ENCODE measurements around the gene IL13.

GRCh38 chr5:132658381-132659302, 669 bp downstream of the IL13 start:
- TF ChIP-seq REST (IDR thresholded peaks at IDR 0.05; ENCODE audit: low read depth) (no peak), EZH2phosphoT487 (IDR thresholded peaks at IDR 0.05; ENCODE audit: borderline replicate concordance) (no peak), POLR2A (IDR thresholded peaks at IDR 0.05; ENCODE audit: borderline replicate concordance, extremely low read depth, insufficient read depth, insufficient read length) (no peak), CTCF (IDR thresholded peaks at IDR 0.05 in 2 of 3, conservative IDR thresholded peaks at IDR 0.05 in 1 of 3; ENCODE audit: borderline replicate concordance in 1 of 3, insufficient read depth in 1 of 3, low read depth in 2 of 3, low read length in 2 of 3) (no peak), SP1 (IDR thresholded peaks at IDR 0.05; ENCODE audit: low read depth) (no peak), YY1 (IDR thresholded peaks at IDR 0.05; ENCODE audit: extremely low read depth, insufficient replicate concordance, low read depth, low read length) (no peak), EZH2 (IDR thresholded peaks at IDR 0.05) (no peak), POLR2AphosphoS5 (IDR thresholded peaks at IDR 0.05; ENCODE audit: low read depth, low read length) (no peak)

Measured in HCT116 (cell line).